Measurements from ENCODE around the gene ARHGEF19.
"Not testable (repeated sequence)": the region's sequence is repeated elsewhere in the genome, so short reads cannot be mapped to it uniquely, and the experiment has no call there.

ARHGEF19 gene

GRCh38 chr1:16221499-16221898 is 9.0 kb upstream of the ARHGEF19 start:
- DNase-seq (ENCODE audit: low spot score) = no peak

GRCh38 chr1:16219968-16220500 is 7.6 kb upstream of the ARHGEF19 start:
- no peak for DNase-seq (ENCODE audit: low spot score)

GRCh38 chr1:16218674-16219071 is 6.2 kb upstream of the ARHGEF19 start:
- no peak for DNase-seq (ENCODE audit: low spot score)

- no peak for DNase-seq (ENCODE audit: low spot score)
Measured at GRCh38 chr1:16218014-16218673, 5.7 kb upstream of the ARHGEF19 start.

GRCh38 chr1:16217061-16217785 is 4.8 kb upstream of the ARHGEF19 start:
- DNase-seq (ENCODE audit: low spot score) = peak; percentile 99

- peak; percentile 50 for DNase-seq (ENCODE audit: low spot score)
Measured at GRCh38 chr1:16215882-16216753, 3.7 kb upstream of the ARHGEF19 start.

- not testable (repeated sequence) for DNase-seq (ENCODE audit: low spot score)
Measured at GRCh38 chr1:16215240-16215639, 2.8 kb upstream of the ARHGEF19 start.

- DNase-seq (ENCODE audit: low spot score) = not testable (repeated sequence)
Measured at GRCh38 chr1:16213544-16213943, 1.1 kb upstream of the ARHGEF19 start.

GRCh38 chr1:16213013-16213412 is 561 bp upstream of the ARHGEF19 start:
- DNase-seq (ENCODE audit: low spot score) = no peak

GRCh38 chr1:16211824-16212223 is 628 bp downstream of the ARHGEF19 start:
- DNase-seq (ENCODE audit: low spot score) = no peak

GRCh38 chr1:16210581-16210980 is 1.9 kb downstream of the ARHGEF19 start:
- DNase-seq (ENCODE audit: low spot score) = no peak

- no peak for DNase-seq (ENCODE audit: low spot score)
Measured at GRCh38 chr1:16209847-16210407, 2.5 kb downstream of the ARHGEF19 start.

GRCh38 chr1:16209132-16209846 is 3.2 kb downstream of the ARHGEF19 start:
- DNase-seq (ENCODE audit: low spot score) = no peak

- DNase-seq (ENCODE audit: low spot score) = no peak
Measured at GRCh38 chr1:16208270-16208987, 4.0 kb downstream of the ARHGEF19 start.

- DNase-seq (ENCODE audit: low spot score) = peak; percentile 29
Measured at GRCh38 chr1:16207318-16208269, 4.9 kb downstream of the ARHGEF19 start.

- peak; percentile 97 for DNase-seq (ENCODE audit: low spot score)
Measured at GRCh38 chr1:16206547-16207317, 5.7 kb downstream of the ARHGEF19 start.

- DNase-seq (ENCODE audit: low spot score) = no peak
Measured at GRCh38 chr1:16205891-16206546, 6.4 kb downstream of the ARHGEF19 start.

- no peak for DNase-seq (ENCODE audit: low spot score)
Measured at GRCh38 chr1:16205334-16205671, 7.1 kb downstream of the ARHGEF19 start.
